Lung (tissue), 12 donors: ENCODE data around the gene BMPR1B. TPM values are rescaled to one million over a fixed set of nuclear protein-coding genes. Genes with fewer than 3 reads are reported as not detected.

Experiments
- ATAC-seq: fragments of 200-7000 bp; cut with Tn5 transposase; one replicate; pipeline ENCODE4 v1.9.1; 2020; ENCODE audit warnings: moderate number of reproducible peaks; ENCODE audit not compliant: insufficient read depth, low FRiP score
- DNase-seq, 3 donors: peaks; one replicate each; pipeline ENCODE4 v3.0.0-alpha.2; 2013 to 2017
- H3K27ac ChIP-seq, 2 donors: one replicate each; pipeline ENCODE4 v1.5.1; 2013; ENCODE audit warnings: mild to moderate bottlenecking in 2 of 2, moderate library complexity in 2 of 2, control low read depth in 1 of 2, inconsistent platforms in 1 of 2, low read depth in 1 of 2, low read length in 1 of 2
- H3K27me3 ChIP-seq, 3 donors: one replicate each; pipeline ENCODE4 v1.5.1; 2013; ENCODE audit warnings: low read length in 2 of 3; ENCODE audit not compliant: control insufficient read depth in 3 of 3, insufficient read depth in 3 of 3
- H3K36me3 ChIP-seq, 4 donors: one replicate each; pipeline ENCODE4 v1.5.1; 2013; ENCODE audit warnings: low read length in 4 of 4, mild to moderate bottlenecking in 1 of 4, moderate library complexity in 1 of 4; ENCODE audit not compliant: control insufficient read depth in 4 of 4, insufficient read depth in 4 of 4
- H3K4me1 ChIP-seq, 5 donors: one replicate each; pipeline ENCODE4 v1.5.1; 2013; ENCODE audit warnings: low read length in 5 of 5, mild to moderate bottlenecking in 2 of 5, moderate library complexity in 1 of 5; ENCODE audit not compliant: control insufficient read depth in 5 of 5, insufficient read depth in 5 of 5
- H3K4me3 ChIP-seq: one replicate; pipeline ENCODE4 v1.5.1; 2013; ENCODE audit warnings: mild to moderate bottlenecking, control low read depth, moderate library complexity
- H3K9ac ChIP-seq, 2 donors: one replicate each; pipeline ENCODE4 v1.5.1; 2013; ENCODE audit warnings: low read length in 2 of 2, control low read depth in 1 of 2; ENCODE audit not compliant: insufficient read depth in 1 of 2
- H3K9me3 ChIP-seq, 4 donors: one replicate each; pipeline ENCODE4 v1.5.1; 2013; ENCODE audit warnings: low read length in 3 of 4, mild to moderate bottlenecking in 1 of 4, moderate library complexity in 1 of 4; ENCODE audit not compliant: control insufficient read depth in 4 of 4, insufficient read depth in 3 of 4
- CTCF ChIP-seq: IDR thresholded peaks from 2 replicates; pipeline ENCODE4 v1.5.1; 2012; ENCODE audit warnings: mild to moderate bottlenecking; ENCODE audit errors: control extremely low read depth, extremely low read depth
- WGBS, 2 donors: extraction: QIAGEN DNeasy Blood & Tissue Kit; methylation state at CpG; one replicate each; pipeline ENCODE4 v1.1.7; 2013; 5-methylcytosine and 5-hydroxymethylcytosine counted together
- polyA plus RNA-seq, 2 donors: library from polyadenylated mRNA; stranded (reverse); fragments of 200-250 nt; gene quantifications; one replicate each; pipeline ENCODE4 v1.2.1, GENCODE V29; 2013
- total RNA-seq, 2 donors: library from RNA; depleted of rRNA in 1 of 2; stranded (reverse); fragments of >200 nt in 1 of 2; gene quantifications; one replicate each; pipeline ENCODE4 v1.2.1, GENCODE V29; 2014 to 2021
- donor health status: control.
- donor health status: control.
- donor health status: Bipolar disorder and iron deficiency.
- donor health status: healthy.
- donor health status: DM: yes; HTN: yes; CAD: no.

Gene BMPR1B
- total and polyA plus RNA-seq, 4 donors, result 0.65 to 7.3 (median 1.9) TPM

- Histone ChIP-seq H3K4me3 (no peak overlapping the region), H3K36me3 (no peaks in the 10 kb centered on the region), H3K4me1 (no peaks in the 10 kb centered on the region), H3K9me3 (no peaks in the 10 kb centered on the region), H3K27ac (no peak overlapping the region), H3K9ac (no peak overlapping the region), H3K27me3 (no peaks in the 10 kb centered on the region)
- DNase-seq, result no peak
- no peak for TF ChIP-seq CTCF
- WGBS, 2 donors, result 87 to 90% methylated on average over 7 of the region's 7 CpGs
- no peak for ATAC-seq
These were observed 29.5 kb upstream of the BMPR1B start for GRCh38 chr4:94728056-94728766.

- Histone ChIP-seq H3K4me1 (no peaks in the 10 kb centered on the region), H3K36me3 (no peaks in the 10 kb centered on the region), H3K9ac (no peak overlapping the region), H3K27ac (no peak overlapping the region), H3K27me3 (no peaks in the 10 kb centered on the region), H3K9me3 (no peaks in the 10 kb centered on the region), H3K4me3 (no peak overlapping the region)
- DNase-seq, result no peak
- no peak for ATAC-seq
- no peak for TF ChIP-seq CTCF
These were observed 25.4 kb upstream of the BMPR1B start for GRCh38 chr4:94732358-94732698.

GRCh38 chr4:94739741-94740140, 18.0 kb upstream of the BMPR1B start:
- Histone ChIP-seq H3K9ac (no peak overlapping the region), H3K4me3 (no peak overlapping the region), H3K9me3 (no peaks in the 10 kb centered on the region), H3K4me1 (no peaks in the 10 kb centered on the region), H3K27me3 (no peaks in the 10 kb centered on the region), H3K27ac (no peak overlapping the region), H3K36me3 (no peaks in the 10 kb centered on the region)
- DNase-seq, result no peak
- whole genome bisulfite sequencing, 2 donors, result 88 to 94% methylated on average over 6 of the region's 6 CpGs
- TF ChIP-seq CTCF, result no peak
- ATAC-seq, result no peak

- Histone ChIP-seq H3K27ac (no peak overlapping the region), H3K4me3 (no peak overlapping the region), H3K36me3 (no peaks in the 10 kb centered on the region), H3K9me3 (no peaks in the 10 kb centered on the region), H3K27me3 (no peaks in the 10 kb centered on the region), H3K9ac (no peak overlapping the region), H3K4me1 (no peaks in the 10 kb centered on the region)
- 80 to 92% methylated on average over 1 of the region's 1 CpG for WGBS, 2 donors
- DNase-seq (no peak), ATAC-seq (no peak)
- TF ChIP-seq CTCF, result no peak
These were observed 16.5 kb upstream of the BMPR1B start for GRCh38 chr4:94741304-94741703.
